ENCODE results near the gene COPS8.

DNA sequence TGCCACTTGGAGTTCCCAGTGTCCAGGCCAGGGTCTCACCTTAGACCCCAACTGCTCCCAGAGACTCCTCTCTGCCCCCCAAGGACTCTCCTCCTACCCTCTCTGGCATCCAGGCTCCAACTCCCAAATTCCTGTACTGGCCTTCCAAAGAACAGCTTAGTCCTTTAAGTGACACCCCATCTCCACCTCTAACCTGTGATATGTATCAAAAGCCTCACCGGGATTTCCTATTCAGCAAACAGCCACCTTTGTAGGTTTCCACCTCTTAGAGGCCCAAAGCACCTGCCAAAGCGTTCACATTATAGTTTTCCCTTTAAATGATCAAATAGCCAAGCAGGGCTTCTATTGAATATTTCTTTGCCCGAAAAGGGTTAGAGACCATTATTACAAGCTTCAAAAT, 2.7 kb upstream of the COPS8 start:
- TF ChIP-seq CTCF (conservative IDR thresholded peaks at IDR 0.05; ENCODE audit: low read depth, low read length), result no peak
- TF ChIP-seq EZH2 (IDR thresholded peaks at IDR 0.05; ENCODE audit: borderline replicate concordance, low read depth, low read length, poor library complexity, severe bottlenecking), result no peak
